ENCODE data around the gene CASK.

Gene CASK

GRCh38 chrX:41634284-41634683, 289.1 kb downstream of the CASK start:
- H3K27ac ChIP-seq, result peak overlapping the region in 6 of 11 experiments; percentile 28 to 71 (median 55); a peak in 10 of 22 replicates
- H3K4me3 ChIP-seq, result no peak overlapping the region
- H3K36me3 ChIP-seq, result no peaks in the 10 kb centered on the region; a peak in 1 of 22 replicates
- peak overlapping the region in 7 of 11 experiments; percentile 3 to 45 (median 16); a peak in 7 of 22 replicates for H3K4me2 ChIP-seq
- peaks cover 0 to 6% (median 5%) of the 10 kb centered on the region in 11 experiments; a peak in 6 of 22 replicates for H3K9me3 ChIP-seq (replicated peaks in 1 of 11)
- peaks cover 0 to 43% (median 6%) of the 10 kb centered on the region in 10 experiments; a peak in 8 of 20 replicates for H3K4me1 ChIP-seq
- peaks cover 30 to 93% (median 64%) of the 10 kb centered on the region in 11 experiments; a peak in 21 of 22 replicates for H3K27me3 ChIP-seq
- peak overlapping the region in 1 of 11 experiments; percentile 50; a peak in 2 of 22 replicates for H3K9ac ChIP-seq
- 0 out of 22 replicates have a peak, but pooled peaks of 1 of the 11 experiments have one; percentile 21 for TF ChIP-seq Cebpa-rat (IDR thresholded peaks at IDR 0.05)
- H4K20me1 ChIP-seq, result no peaks in the 10 kb centered on the region

- H3K4me3 ChIP-seq, result no peak overlapping the region
- H3K27ac ChIP-seq, result peak overlapping the region in 3 of 11 experiments; percentile 18 to 55 (median 32); a peak in 5 of 22 replicates
- peaks cover 0 to 14% (median 5%) of the 10 kb centered on the region in 11 experiments; a peak in 7 of 22 replicates for H3K36me3 ChIP-seq
- H3K27me3 ChIP-seq, result peaks cover 61 to 98% (median 90%) of the 10 kb centered on the region in 11 experiments
- no peaks in the 10 kb centered on the region for H4K20me1 ChIP-seq
- H3K4me2 ChIP-seq, result peak overlapping the region in 2 of 11 experiments; percentile 20 to 25; a peak in 2 of 22 replicates
- no peak overlapping the region for H3K9ac ChIP-seq
- peaks cover 0 to 47% (median 6%) of the 10 kb centered on the region in 10 experiments; a peak in 8 of 20 replicates for H3K4me1 ChIP-seq
- no peaks in the 10 kb centered on the region for H3K9me3 ChIP-seq (replicated peaks in 1 of 11)
- no peak for TF ChIP-seq Cebpa-rat (IDR thresholded peaks at IDR 0.05)
Measured at GRCh38 chrX:41630091-41630490, 293.3 kb downstream of the CASK start.

- no peak overlapping the region for H3K4me3 ChIP-seq
- TF ChIP-seq Cebpa-rat (IDR thresholded peaks at IDR 0.05), result no peak
- H3K27me3 ChIP-seq, result peaks cover 61 to 98% (median 90%) of the 10 kb centered on the region in 11 experiments
- peaks cover 0 to 43% (median 6%) of the 10 kb centered on the region in 10 experiments; a peak in 8 of 20 replicates for H3K4me1 ChIP-seq
- no peaks in the 10 kb centered on the region for H4K20me1 ChIP-seq
- H3K9me3 ChIP-seq (replicated peaks in 1 of 11), result no peaks in the 10 kb centered on the region
- H3K4me2 ChIP-seq, result peak overlapping the region in 2 of 11 experiments; percentile 42 to 50; a peak in 2 of 22 replicates
- peak overlapping the region in 1 of 11 experiments; percentile 19; a peak in 1 of 22 replicates for H3K27ac ChIP-seq
- H3K9ac ChIP-seq, result no peak overlapping the region
- peaks cover 0 to 15% (median 7%) of the 10 kb centered on the region in 11 experiments; a peak in 7 of 22 replicates for H3K36me3 ChIP-seq
Measured at GRCh38 chrX:41629539-41629938, 293.8 kb downstream of the CASK start.

- no peak overlapping the region for H3K27ac ChIP-seq
- H3K4me3 ChIP-seq, result no peak overlapping the region
- H4K20me1 ChIP-seq, result peaks cover 0 to 2% (median 0%) of the 10 kb centered on the region in 11 experiments; a peak in 1 of 22 replicates
- H3K27me3 ChIP-seq, result peaks cover 78 to 99% (median 95%) of the 10 kb centered on the region in 11 experiments
- no peaks in the 10 kb centered on the region for H3K9me3 ChIP-seq (replicated peaks in 1 of 11)
- peaks cover 0 to 10% (median 0%) of the 10 kb centered on the region in 10 experiments; a peak in 3 of 20 replicates for H3K4me1 ChIP-seq
- H3K36me3 ChIP-seq, result peaks cover 0 to 23% (median 7%) of the 10 kb centered on the region in 11 experiments; a peak in 7 of 22 replicates
- H3K9ac ChIP-seq, result no peak overlapping the region
- TF ChIP-seq Cebpa-rat (IDR thresholded peaks at IDR 0.05), result no peak
- H3K4me2 ChIP-seq, result no peak overlapping the region
Measured at GRCh38 chrX:41621222-41621723, 302.1 kb downstream of the CASK start.

GRCh38 chrX:41619221-41619620, 304.1 kb downstream of the CASK start:
- no peak overlapping the region for H3K27ac ChIP-seq
- H4K20me1 ChIP-seq, result peaks cover 0 to 2% (median 0%) of the 10 kb centered on the region in 11 experiments; a peak in 1 of 22 replicates
- peaks cover 0 to 6% (median 0%) of the 10 kb centered on the region in 10 experiments; a peak in 3 of 20 replicates for H3K4me1 ChIP-seq
- TF ChIP-seq Cebpa-rat (IDR thresholded peaks at IDR 0.05), result no peak
- peaks cover 0 to 8% (median under 1%) of the 10 kb centered on the region in 11 experiments; a peak in 4 of 22 replicates for H3K9me3 ChIP-seq (replicated peaks in 1 of 11)
- no peak overlapping the region for H3K4me2 ChIP-seq
- peaks cover 83 to 100% (median 97%) of the 10 kb centered on the region in 11 experiments for H3K27me3 ChIP-seq
- H3K36me3 ChIP-seq, result peaks cover 0 to 7% (median 0%) of the 10 kb centered on the region in 11 experiments; a peak in 1 of 22 replicates
- no peak overlapping the region for H3K9ac ChIP-seq
- no peak overlapping the region for H3K4me3 ChIP-seq

GRCh38 chrX:41616935-41617334, 306.4 kb downstream of the CASK start:
- Histone ChIP-seq H4K20me1 (peaks cover 0 to 2% (median 0%) of the 10 kb centered on the region in 11 experiments; a peak in 1 of 22 replicates), H3K9ac (no peak overlapping the region), H3K27me3 (peaks cover 72 to 84% (median 81%) of the 10 kb centered on the region in 11 experiments), H3K4me1 (no peaks in the 10 kb centered on the region), H3K27ac (no peak overlapping the region), H3K9me3 (replicated peaks in 1 of 11) (peaks cover 0 to 16% (median 6%) of the 10 kb centered on the region in 11 experiments; a peak in 8 of 22 replicates), H3K36me3 (no peaks in the 10 kb centered on the region), H3K4me2 (no peak overlapping the region), H3K4me3 (no peak overlapping the region)
- no peak for TF ChIP-seq Cebpa-rat (IDR thresholded peaks at IDR 0.05)

- H3K9ac ChIP-seq, result no peak overlapping the region
- H3K36me3 ChIP-seq, result no peaks in the 10 kb centered on the region
- no peak for TF ChIP-seq Cebpa-rat (IDR thresholded peaks at IDR 0.05)
- peaks cover 0 to under 1% (median 0%) of the 10 kb centered on the region in 11 experiments; a peak in 1 of 22 replicates for H4K20me1 ChIP-seq
- peaks cover 0 to 16% (median 6%) of the 10 kb centered on the region in 11 experiments; a peak in 8 of 22 replicates for H3K9me3 ChIP-seq (replicated peaks in 1 of 11)
- H3K4me3 ChIP-seq, result no peak overlapping the region
- peaks cover 69 to 78% (median 76%) of the 10 kb centered on the region in 11 experiments for H3K27me3 ChIP-seq
- H3K4me1 ChIP-seq, result no peaks in the 10 kb centered on the region
- no peak overlapping the region for H3K4me2 ChIP-seq
- H3K27ac ChIP-seq, result no peak overlapping the region
Measured at GRCh38 chrX:41616255-41616654, 307.1 kb downstream of the CASK start.

- Histone ChIP-seq H3K36me3 (peaks cover 0 to 11% (median 0%) of the 10 kb centered on the region in 11 experiments; a peak in 3 of 22 replicates), H3K27ac (no peak overlapping the region), H4K20me1 (0 out of 22 replicates have a peak, but pooled peaks cover 0 to 3% (median 0%) of the 10 kb centered on the region in 11 experiments), H3K9me3 (replicated peaks in 1 of 11) (peaks cover 0 to 8% (median 0%) of the 10 kb centered on the region in 11 experiments; a peak in 2 of 22 replicates), H3K4me1 (peaks cover 0 to 26% (median 0%) of the 10 kb centered on the region in 10 experiments; a peak in 6 of 20 replicates), H3K9ac (no peak overlapping the region), H3K4me3 (no peak overlapping the region), H3K27me3 (peaks cover 65 to 81% (median 79%) of the 10 kb centered on the region in 11 experiments), H3K4me2 (no peak overlapping the region)
- no peak for TF ChIP-seq Cebpa-rat (IDR thresholded peaks at IDR 0.05)
Measured at GRCh38 chrX:41608244-41608643, 315.1 kb downstream of the CASK start.
